Mesendoderm (in vitro differentiated cells): ENCODE results near the gene PHF2.
A peak's percentile ranks its signal among the peaks of the same experiment; 100 is the strongest.

Source experiments
- DNase-seq: peaks from one replicate; pipeline ENCODE4 v3.0.0; 2013
- H2AK5ac ChIP-seq: 2 replicates; pipeline ENCODE4 v1.6.1; 2013; ENCODE audit warnings: low read length, inconsistent platforms
- H2BK120ac ChIP-seq: 2 replicates; pipeline ENCODE4 v1.6.1; 2013; ENCODE audit warnings: low read depth, mild to moderate bottlenecking, low read length, moderate library complexity, mixed read lengths
- H2BK15ac ChIP-seq: replicated peaks from 2 replicates; pipeline ENCODE4 v1.6.1; 2013; ENCODE audit warnings: low read depth, mild to moderate bottlenecking, moderate library complexity
- H2BK5ac ChIP-seq: 2 replicates; pipeline ENCODE4 v1.6.1; 2013; ENCODE audit warnings: low read length, inconsistent platforms
- H3K18ac ChIP-seq: 2 replicates; pipeline ENCODE4 v1.6.1; 2013; ENCODE audit warnings: mild to moderate bottlenecking, low read length, mixed read lengths
- H3K23ac ChIP-seq: one replicate; pipeline ENCODE4 v1.6.1; 2013; ENCODE audit warnings: low read length
- H3K27ac ChIP-seq: 2 replicates; pipeline ENCODE4 v1.5.1; 2013; ENCODE audit warnings: low read depth, mild to moderate bottlenecking, inconsistent platforms, low read length, moderate library complexity
- H3K27me3 ChIP-seq: 2 replicates; pipeline ENCODE4 v1.6.1; 2013; ENCODE audit warnings: low read length, control low read depth, mild to moderate bottlenecking, inconsistent platforms; ENCODE audit not compliant: insufficient read depth, poor library complexity
- H3K36me3 ChIP-seq: 2 replicates; pipeline ENCODE4 v1.6.1; 2013; ENCODE audit warnings: low read length, inconsistent platforms; ENCODE audit not compliant: control insufficient read depth, insufficient read depth
- H3K4ac ChIP-seq: one replicate; pipeline ENCODE4 v1.6.1; 2013; ENCODE audit warnings: low read depth, mild to moderate bottlenecking, low read length, moderate library complexity
- H3K4me1 ChIP-seq: 2 replicates; pipeline ENCODE4 v1.6.1; 2013; ENCODE audit warnings: low read depth, low read length, inconsistent platforms; ENCODE audit not compliant: control insufficient read depth
- H3K4me2 ChIP-seq: 2 replicates; pipeline ENCODE4 v1.6.1; 2013; ENCODE audit warnings: low read length
- H3K4me3 ChIP-seq: 2 replicates; pipeline ENCODE4 v1.5.1; 2013; ENCODE audit warnings: mild to moderate bottlenecking, low read length
- H3K56ac ChIP-seq: one replicate; pipeline ENCODE4 v1.6.1; 2013; ENCODE audit warnings: low read length
- H3K79me1 ChIP-seq: 2 replicates; pipeline ENCODE4 v1.6.1; 2013; ENCODE audit warnings: low read length, inconsistent platforms
- H3K79me2 ChIP-seq: 2 replicates; pipeline ENCODE4 v1.6.1; 2013; ENCODE audit warnings: mild to moderate bottlenecking, low read length; ENCODE audit not compliant: control insufficient read depth, insufficient read depth
- H3K9ac ChIP-seq: 2 replicates; pipeline ENCODE4 v1.6.1; 2013; ENCODE audit warnings: low read length, inconsistent platforms
- H4K5ac ChIP-seq: one replicate; pipeline ENCODE4 v1.6.1; 2013; ENCODE audit warnings: low read length
- H4K8ac ChIP-seq: one replicate; pipeline ENCODE4 v1.6.1; 2013; ENCODE audit warnings: low read depth, mild to moderate bottlenecking, control low read depth, low read length, moderate library complexity
- WGBS: extraction: QIAGEN DNeasy Blood & Tissue Kit; methylation state at CpG from one replicate; pipeline ENCODE4 v1.1.7; 2013; ENCODE audit warnings: low lambda C conversion rate, missing lambda C conversion rate; ENCODE audit not compliant: insufficient coverage; ENCODE audit errors: extremely low coverage; 5-methylcytosine and 5-hydroxymethylcytosine counted together

Gene PHF2

GRCh38 chr9:93597142-93597706 lies 20.8 kb downstream of the PHF2 start:
- H4K5ac ChIP-seq, result no peak overlapping the region
- no peaks in the 10 kb centered on the region for H3K27me3 ChIP-seq
- WGBS, result no CpG with 5 or more reads among the region's 6 CpGs
- no peak overlapping the region for H3K9ac ChIP-seq
- no peak overlapping the region for H2BK15ac ChIP-seq
- peaks cover 2% of the 10 kb centered on the region for H3K4me1 ChIP-seq
- no peak overlapping the region for H3K23ac ChIP-seq
- DNase-seq, result no peak
- no peak overlapping the region for H2BK5ac ChIP-seq
- H3K4ac ChIP-seq, result no peak overlapping the region
- peaks cover 9% of the 10 kb centered on the region for H3K79me1 ChIP-seq
- H4K8ac ChIP-seq, result no peak overlapping the region
- H3K36me3 ChIP-seq, result no peaks in the 10 kb centered on the region
- no peak overlapping the region for H2BK120ac ChIP-seq
- H3K27ac ChIP-seq, result no peak overlapping the region
- H3K4me3 ChIP-seq, result no peak overlapping the region
- H3K18ac ChIP-seq, result no peak overlapping the region
- no peak overlapping the region for H2AK5ac ChIP-seq
- H3K56ac ChIP-seq, result no peak overlapping the region
- H3K79me2 ChIP-seq, result peaks cover 3% of the 10 kb centered on the region
- H3K4me2 ChIP-seq, result no peak overlapping the region

GRCh38 chr9:93597871-93598646 lies 21.7 kb downstream of the PHF2 start:
- Histone ChIP-seq H3K4me1 (peaks cover 2% of the 10 kb centered on the region), H3K56ac (no peak overlapping the region), H3K27ac (no peak overlapping the region), H4K8ac (no peak overlapping the region), H2BK120ac (no peak overlapping the region), H3K79me1 (peaks cover 9% of the 10 kb centered on the region), H3K4me3 (no peak overlapping the region), H4K5ac (no peak overlapping the region), H3K9ac (no peak overlapping the region), H3K4ac (no peak overlapping the region), H3K23ac (no peak overlapping the region), H3K4me2 (no peak overlapping the region), H2BK5ac (no peak overlapping the region), H2AK5ac (no peak overlapping the region), H3K79me2 (peaks cover 4% of the 10 kb centered on the region), H3K36me3 (no peaks in the 10 kb centered on the region), H3K27me3 (no peaks in the 10 kb centered on the region), H2BK15ac (no peak overlapping the region), H3K18ac (no peak overlapping the region)
- no CpG with 5 or more reads among the region's 15 CpGs for WGBS
- no peak for DNase-seq

- H2BK15ac ChIP-seq, result no peak overlapping the region
- no peaks in the 10 kb centered on the region for H3K36me3 ChIP-seq
- H3K23ac ChIP-seq, result no peak overlapping the region
- DNase-seq, result no peak
- H3K79me2 ChIP-seq, result peaks cover 4% of the 10 kb centered on the region
- H3K4me1 ChIP-seq, result peaks cover 2% of the 10 kb centered on the region
- H3K18ac ChIP-seq, result no peak overlapping the region
- no peak overlapping the region for H3K4me3 ChIP-seq
- H3K27ac ChIP-seq, result no peak overlapping the region
- no peak overlapping the region for H4K8ac ChIP-seq
- H3K4ac ChIP-seq, result no peak overlapping the region
- H2AK5ac ChIP-seq, result no peak overlapping the region
- H3K9ac ChIP-seq, result no peak overlapping the region
- no CpG with 5 or more reads among the region's 11 CpGs for WGBS
- H3K56ac ChIP-seq, result no peak overlapping the region
- no peak overlapping the region for H4K5ac ChIP-seq
- no peak overlapping the region for H2BK120ac ChIP-seq
- no peaks in the 10 kb centered on the region for H3K27me3 ChIP-seq
- H3K4me2 ChIP-seq, result no peak overlapping the region
- H3K79me1 ChIP-seq, result peaks cover 9% of the 10 kb centered on the region
- no peak overlapping the region for H2BK5ac ChIP-seq
These were observed 22.4 kb downstream of the PHF2 start for GRCh38 chr9:93598647-93599241.

GRCh38 chr9:93599571-93600403 lies 23.4 kb downstream of the PHF2 start:
- H2BK15ac ChIP-seq, result no peak overlapping the region
- peaks cover 1% of the 10 kb centered on the region for H3K79me2 ChIP-seq
- no CpG with 5 or more reads among the region's 17 CpGs for WGBS
- no peak overlapping the region for H3K56ac ChIP-seq
- no peak overlapping the region for H4K5ac ChIP-seq
- H3K4me2 ChIP-seq, result no peak overlapping the region
- H3K18ac ChIP-seq, result no peak overlapping the region
- H4K8ac ChIP-seq, result no peak overlapping the region
- H3K4me3 ChIP-seq, result no peak overlapping the region
- no peak overlapping the region for H2BK5ac ChIP-seq
- peaks cover 6% of the 10 kb centered on the region for H3K79me1 ChIP-seq
- no peak overlapping the region for H3K23ac ChIP-seq
- no peaks in the 10 kb centered on the region for H3K27me3 ChIP-seq
- no peak overlapping the region for H2BK120ac ChIP-seq
- no peak overlapping the region for H3K9ac ChIP-seq
- H3K36me3 ChIP-seq, result no peaks in the 10 kb centered on the region
- peaks cover 2% of the 10 kb centered on the region for H3K4me1 ChIP-seq
- no peak for DNase-seq
- H3K4ac ChIP-seq, result no peak overlapping the region
- no peak overlapping the region for H2AK5ac ChIP-seq
- H3K27ac ChIP-seq, result no peak overlapping the region

DNA sequence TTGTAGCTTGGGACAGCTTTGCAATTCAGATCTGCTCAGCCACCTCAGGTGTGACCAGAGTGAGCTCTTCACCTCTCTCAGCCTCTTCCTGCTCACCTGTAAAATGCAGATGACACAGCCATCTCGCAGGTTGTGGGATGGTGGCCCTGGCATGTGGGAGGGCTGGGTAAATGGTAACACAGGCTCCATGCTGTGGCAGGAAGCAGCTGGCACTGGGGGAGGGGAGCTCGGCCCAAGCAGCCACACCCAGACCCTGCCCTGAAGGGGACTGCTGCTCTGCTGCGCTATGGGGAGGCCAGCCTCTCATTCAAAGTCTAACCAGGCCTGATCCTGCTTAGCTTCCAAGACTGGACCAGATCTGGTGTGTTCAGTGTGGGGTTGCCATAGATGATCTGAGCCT lies 24.1 kb downstream of the PHF2 start:
- H3K27me3 ChIP-seq, result no peaks in the 10 kb centered on the region
- H3K23ac ChIP-seq, result no peak overlapping the region
- H3K36me3 ChIP-seq, result no peaks in the 10 kb centered on the region
- no peak overlapping the region for H3K9ac ChIP-seq
- H3K4ac ChIP-seq, result no peak overlapping the region
- no peak overlapping the region for H3K4me2 ChIP-seq
- peaks cover 5% of the 10 kb centered on the region for H3K79me1 ChIP-seq
- peak; percentile 28 for DNase-seq
- H3K27ac ChIP-seq, result no peak overlapping the region
- no peak overlapping the region for H4K5ac ChIP-seq
- peaks cover 1% of the 10 kb centered on the region for H3K79me2 ChIP-seq
- no peak overlapping the region for H3K4me3 ChIP-seq
- peaks cover 2% of the 10 kb centered on the region for H3K4me1 ChIP-seq
- WGBS, result no CpG with 5 or more reads among the region's 3 CpGs
- no peak overlapping the region for H2BK5ac ChIP-seq
- H2BK120ac ChIP-seq, result no peak overlapping the region
- H3K18ac ChIP-seq, result no peak overlapping the region
- no peak overlapping the region for H2BK15ac ChIP-seq
- H3K56ac ChIP-seq, result no peak overlapping the region
- H2AK5ac ChIP-seq, result no peak overlapping the region
- no peak overlapping the region for H4K8ac ChIP-seq
